HL-60/S4 (cell line): Measurements from ENCODE around the gene CHST8.
"Not testable (repeated sequence)": the region's sequence is repeated elsewhere in the genome, so short reads cannot be mapped to it uniquely, and the experiment has no call there.

ENCODE experiments used
- in situ Hi-C: fragments of 300-500 bp; cut with MboI; formaldehyde crosslinking; loops from 2 replicates; pipeline ENCODE4 v1.14.3; 2022; ENCODE audit warnings: low sequenced_read_pairs

The CHST8 gene, protein sequence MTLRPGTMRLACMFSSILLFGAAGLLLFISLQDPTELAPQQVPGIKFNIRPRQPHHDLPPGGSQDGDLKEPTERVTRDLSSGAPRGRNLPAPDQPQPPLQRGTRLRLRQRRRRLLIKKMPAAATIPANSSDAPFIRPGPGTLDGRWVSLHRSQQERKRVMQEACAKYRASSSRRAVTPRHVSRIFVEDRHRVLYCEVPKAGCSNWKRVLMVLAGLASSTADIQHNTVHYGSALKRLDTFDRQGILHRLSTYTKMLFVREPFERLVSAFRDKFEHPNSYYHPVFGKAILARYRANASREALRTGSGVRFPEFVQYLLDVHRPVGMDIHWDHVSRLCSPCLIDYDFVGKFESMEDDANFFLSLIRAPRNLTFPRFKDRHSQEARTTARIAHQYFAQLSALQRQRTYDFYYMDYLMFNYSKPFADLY

DNA sequence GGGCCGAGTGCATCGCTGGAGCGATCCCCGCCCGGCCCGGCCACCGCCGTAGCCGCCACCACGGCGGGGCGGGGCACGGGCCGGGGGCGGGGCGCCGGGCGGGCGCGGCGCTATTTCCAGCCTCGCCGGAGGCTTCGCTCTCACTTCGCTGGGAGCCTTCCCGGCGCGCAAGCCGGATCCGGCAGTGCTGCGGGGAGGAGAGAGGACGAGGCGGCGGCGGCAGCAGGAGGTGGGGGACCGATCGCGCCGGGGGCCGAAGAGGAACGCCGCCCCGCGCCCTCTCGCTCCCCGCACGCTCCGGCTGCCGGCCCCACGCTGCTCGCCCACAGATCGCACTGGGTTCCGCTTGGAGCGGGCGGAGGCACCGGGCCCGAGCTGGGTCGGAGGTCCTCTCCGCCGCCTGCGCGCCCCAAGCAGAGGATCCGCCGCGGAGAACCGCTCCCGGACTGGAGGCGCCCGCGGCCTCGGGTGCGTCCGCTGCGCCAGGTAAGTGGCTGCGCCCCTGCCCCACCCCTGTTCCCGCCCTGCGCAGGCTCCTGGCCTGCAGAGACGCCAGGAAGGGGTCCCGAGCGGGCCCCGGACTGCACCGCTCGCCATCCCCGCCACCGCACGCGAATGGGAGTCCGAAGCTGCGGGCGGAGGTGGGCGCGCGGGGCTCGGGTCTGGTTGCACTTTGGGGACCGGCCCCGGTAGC lies at the start of gene CHST8:
TSS of gene CHST8 (plus strand) at position 143 of the 694 bp plus-strand sequence. CDS start 67,309 bp downstream, outside the sequence.
- in situ Hi-C loops: no loop called here

DNA sequence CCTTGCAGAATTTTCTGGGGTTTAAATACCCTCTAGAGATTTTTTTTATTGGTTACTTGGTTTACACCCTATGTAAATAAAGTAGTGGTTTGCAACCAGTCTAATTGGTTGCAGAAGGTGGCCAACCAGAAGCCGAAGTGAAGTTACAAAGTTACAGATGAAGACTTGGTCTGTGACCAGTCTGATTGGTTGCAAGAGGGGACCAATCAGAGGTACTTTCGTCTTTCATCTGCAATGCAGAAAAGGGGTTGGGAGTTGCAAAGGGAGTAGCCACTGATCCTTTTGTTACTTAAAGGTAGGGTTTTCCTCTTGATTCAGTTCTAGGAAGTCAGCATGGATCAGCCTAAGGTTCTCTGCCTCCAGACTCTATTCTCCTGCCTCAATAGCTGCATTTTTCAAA lies 48.8 kb upstream of the CHST8 start:
- in situ Hi-C loops: no loop called here

DNA sequence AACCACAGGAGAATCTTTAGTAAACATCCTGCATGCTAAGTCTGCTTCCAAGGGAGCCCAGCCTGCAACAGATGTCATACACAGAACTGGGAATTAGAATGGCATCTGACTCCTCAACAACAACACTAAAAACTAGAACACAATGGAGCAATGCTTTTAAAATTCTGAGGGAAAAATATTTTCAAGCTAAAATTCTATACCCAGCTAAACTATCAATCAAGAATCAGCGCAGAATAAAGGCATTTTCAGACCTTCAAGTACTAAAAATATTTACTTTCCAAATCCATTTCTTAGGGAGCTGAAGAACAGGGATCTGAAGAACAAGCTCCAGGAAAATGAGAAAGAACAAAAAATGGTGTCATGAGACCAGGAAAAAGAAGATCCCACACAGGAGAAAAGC lies 46.9 kb upstream of the CHST8 start:
- in situ Hi-C loops: no loop called here

DNA sequence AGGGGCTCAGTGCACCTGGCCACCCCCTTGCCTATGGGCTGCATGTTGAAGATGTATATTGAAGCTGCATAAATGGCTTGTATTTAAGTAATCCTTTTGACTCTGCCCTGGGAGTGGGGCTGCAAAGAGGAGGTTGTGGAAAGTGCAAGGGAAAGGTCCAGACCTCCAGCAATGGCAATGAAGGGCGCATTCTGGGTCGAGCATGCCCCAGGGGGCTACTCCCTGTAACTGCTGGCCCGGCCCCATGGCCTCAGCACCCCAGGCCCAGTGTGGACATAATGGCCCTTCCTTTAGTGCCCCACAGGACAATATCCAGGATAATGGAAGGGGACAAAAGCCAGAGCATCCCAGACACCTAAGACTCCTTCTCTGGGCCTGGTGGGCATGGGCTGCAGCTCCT lies 43.1 kb upstream of the CHST8 start:
- in situ Hi-C loops: no loop called here

DNA sequence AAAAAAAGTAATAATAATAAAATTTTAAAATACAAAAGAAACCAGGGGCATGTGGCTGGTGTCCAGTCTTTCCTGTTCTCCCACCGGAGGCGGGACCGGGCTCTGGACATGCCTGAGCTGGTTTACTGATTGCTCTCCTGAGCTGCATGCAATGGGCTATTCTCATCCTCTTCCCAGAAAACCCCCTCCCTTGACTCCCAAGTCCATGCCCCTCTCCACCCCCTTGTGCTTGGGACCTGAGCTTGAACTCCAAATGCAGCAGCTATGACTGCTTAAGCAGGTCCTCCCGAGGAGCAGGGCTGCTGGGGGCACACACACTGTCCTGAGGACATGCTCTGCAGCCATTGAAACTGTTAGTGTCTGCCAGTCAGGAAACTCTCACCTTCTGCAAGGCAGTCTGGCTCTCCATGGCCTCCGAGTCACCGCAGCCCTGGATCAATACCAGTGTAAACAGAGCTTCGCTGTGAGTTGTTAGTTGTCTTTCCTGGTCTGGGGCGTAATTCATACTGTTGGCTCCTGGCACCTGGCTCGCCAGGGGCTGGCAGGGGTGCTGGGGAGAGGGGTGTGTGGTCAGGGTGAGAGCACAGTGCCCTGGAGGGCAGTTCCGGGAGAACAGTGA lies 41.6 kb upstream of the CHST8 start:
- in situ Hi-C loops: no loop called here

DNA sequence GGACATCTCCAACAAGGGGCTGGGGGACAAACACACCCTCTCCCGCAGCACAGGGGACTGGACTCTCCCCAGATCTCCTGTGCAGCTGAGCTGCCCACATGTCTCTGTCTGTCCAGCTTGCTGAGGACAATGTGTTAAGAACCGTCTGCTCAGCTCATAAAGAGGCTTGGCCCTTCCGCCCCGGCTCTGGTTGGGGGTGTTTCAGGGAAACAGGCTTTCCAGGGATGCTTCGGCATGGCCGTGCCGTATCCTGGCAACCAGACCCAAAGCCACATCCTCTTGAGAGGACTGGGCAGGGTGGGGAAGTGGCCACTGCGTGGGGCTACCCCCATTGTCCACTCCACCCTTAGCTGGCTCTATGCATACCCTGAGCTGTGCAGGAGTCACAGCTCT lies 41.1 kb upstream of the CHST8 start:
- in situ Hi-C loops: no loop called here

DNA sequence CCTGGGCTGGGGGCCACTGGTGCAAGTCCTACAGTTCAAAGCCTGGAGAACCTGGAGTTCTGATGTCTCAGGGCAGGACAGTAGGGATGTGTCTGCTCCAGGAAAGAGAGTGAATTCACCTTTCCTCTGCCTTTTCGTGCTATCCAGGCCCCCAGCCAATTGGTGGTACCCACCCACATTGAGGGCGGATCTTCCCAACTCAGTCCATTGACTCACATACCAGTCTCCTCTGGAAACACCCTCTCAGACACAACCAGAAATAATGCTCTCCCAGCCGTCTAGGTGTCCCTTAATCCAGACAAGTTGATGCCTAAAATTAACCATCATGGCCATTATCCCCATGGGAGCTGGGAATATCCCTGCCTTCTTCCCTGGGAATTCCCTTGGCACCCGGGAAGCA lies 38.8 kb upstream of the CHST8 start:
- in situ Hi-C loops: no loop called here

DNA sequence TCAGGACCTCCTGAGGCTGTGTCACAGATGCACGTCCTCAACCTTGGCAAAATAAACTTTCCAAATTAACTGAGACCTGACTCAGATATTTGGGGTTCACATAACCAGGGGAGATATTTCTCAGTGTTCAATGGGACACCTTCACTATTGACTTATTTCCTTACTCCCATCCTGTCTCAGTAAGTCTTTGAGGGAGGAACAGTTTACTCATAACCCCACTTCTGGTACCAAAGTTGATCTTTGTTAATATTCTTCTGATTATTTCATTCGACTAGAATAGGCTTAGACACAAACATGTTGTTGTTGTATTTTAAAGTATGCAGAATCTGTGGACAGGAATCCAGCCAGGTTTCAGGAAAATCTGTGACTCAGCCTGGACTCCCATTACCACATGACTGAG lies 34.6 kb upstream of the CHST8 start:
- in situ Hi-C loops: no loop called here

DNA sequence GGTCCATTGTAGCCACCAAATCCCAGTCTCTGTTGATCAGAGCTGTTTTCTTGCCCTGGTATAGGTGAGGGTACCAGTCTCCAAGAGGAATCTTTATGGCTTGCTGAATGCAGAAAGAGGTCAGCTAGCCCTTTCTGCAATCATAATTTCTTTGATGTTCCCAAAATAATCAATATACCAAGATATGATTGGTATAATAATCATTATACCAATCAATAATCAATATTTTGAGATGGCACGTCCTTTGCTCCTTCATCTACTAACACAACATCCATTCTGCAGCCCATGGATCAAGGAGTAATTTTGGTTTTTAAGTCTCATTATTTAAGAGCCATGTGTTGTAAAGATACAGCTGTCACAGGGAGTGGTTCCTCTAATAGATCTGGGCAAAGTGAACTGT lies 31.5 kb upstream of the CHST8 start:
- in situ Hi-C loops: no loop called here

DNA sequence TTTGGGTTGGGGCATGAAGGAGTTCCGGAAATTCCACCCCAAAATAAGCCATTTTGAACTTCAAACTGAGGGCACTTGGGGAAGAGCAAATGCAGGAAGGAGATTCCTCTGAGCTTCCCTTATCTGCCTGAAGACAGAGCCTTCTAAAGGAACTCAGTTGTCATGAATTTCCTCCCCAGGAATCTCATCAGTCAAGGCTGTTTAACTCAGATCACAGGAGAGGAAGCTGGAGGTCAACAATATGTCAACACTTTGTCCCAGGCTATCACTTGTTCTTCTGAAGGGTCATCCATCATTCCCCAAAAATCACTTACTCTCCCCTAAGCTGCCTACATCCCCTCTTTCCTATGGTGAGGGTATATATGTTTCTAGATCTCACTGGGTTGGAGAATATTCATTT lies 26.0 kb upstream of the CHST8 start:
- in situ Hi-C loops: no loop called here

DNA sequence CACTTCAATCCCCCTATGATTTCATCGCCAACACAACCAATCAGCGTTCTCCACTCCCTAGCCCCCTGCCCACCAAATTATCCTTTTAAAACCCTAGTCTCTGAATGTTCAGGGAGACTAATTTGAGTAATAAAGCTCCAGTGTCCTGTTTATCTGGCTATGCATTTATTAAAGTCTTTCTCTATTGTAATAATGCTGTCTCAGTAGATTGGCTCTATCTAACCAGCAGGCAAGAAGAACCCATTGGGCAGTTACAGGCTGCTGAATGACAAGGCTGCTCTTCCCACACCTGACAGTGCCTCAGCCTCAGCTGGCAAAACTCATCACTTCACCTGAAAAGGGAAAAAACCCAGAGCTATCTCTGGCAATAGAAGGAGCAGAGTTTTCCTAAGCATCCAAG lies 20.2 kb upstream of the CHST8 start:
- in situ Hi-C loops: no loop called here

DNA sequence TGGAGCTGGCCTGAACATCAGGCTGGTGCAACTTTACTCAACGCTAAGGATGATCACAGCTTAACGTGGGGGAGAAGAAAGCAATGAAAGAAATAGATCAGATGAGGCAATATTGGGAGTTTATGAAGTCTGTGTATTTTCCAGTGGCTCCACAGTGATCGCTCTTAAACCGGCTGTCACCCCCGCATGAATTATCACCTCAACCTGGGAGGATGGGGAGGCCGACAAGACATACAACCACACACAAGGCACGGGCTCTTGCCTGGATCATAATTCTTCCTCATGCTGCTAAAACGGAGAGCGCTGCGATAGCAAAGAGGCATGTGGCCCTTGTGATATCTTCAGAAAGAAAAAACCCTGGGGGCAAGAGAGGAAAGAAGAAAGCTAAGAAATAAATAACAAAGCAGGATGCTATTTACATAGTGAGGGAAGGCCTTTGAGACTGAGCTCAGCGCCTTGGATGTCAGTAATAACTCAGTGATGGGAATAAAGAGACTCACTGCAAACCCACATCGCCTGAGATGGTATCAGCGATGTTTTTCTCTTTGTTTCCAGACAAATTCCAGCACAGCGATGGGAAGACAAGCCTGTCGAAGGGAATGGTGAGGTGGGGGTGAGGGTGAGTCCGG lies 19.1 kb upstream of the CHST8 start:
- in situ Hi-C loops: no loop called here

DNA sequence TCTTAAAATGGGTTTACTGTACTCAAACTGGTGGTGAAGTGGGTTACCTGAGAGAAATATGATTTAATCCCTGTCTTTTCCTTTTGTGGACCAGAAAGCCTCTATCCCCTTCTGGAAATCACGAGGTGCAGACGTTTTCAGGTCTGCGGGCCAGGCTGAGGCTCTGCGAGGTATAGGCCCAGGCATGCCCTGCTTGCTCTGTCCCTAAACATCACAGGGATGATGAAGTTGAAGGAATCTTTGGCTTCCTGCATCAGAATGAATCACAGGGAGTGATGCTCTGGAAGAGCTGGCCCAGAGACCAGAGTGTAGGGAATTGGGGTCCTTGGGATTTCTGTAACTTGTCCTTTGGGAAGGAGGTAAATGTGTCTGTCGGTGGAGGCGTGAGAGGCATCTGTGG lies 18.4 kb upstream of the CHST8 start:
- in situ Hi-C loops: no loop called here

DNA sequence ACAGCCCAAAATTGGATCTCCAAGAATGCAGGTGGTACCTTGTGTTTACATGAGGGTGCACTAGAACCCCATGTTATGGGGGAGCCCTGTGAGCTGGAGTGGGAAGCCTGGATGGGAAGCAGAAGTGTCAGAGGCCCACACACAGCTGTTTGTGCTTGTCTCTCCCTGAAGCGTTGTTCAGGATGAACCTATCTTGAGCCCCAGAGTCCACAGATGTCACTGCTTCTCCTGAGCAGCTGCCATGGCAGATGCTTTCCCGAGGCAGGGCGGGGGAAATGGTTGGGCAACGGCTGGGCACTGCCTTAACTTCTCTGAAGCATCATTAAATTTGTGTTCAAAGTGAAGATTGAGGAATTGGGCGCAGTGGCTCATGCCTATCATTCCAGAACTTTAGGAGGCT lies 17.1 kb upstream of the CHST8 start:
- in situ Hi-C loops: no loop called here

DNA sequence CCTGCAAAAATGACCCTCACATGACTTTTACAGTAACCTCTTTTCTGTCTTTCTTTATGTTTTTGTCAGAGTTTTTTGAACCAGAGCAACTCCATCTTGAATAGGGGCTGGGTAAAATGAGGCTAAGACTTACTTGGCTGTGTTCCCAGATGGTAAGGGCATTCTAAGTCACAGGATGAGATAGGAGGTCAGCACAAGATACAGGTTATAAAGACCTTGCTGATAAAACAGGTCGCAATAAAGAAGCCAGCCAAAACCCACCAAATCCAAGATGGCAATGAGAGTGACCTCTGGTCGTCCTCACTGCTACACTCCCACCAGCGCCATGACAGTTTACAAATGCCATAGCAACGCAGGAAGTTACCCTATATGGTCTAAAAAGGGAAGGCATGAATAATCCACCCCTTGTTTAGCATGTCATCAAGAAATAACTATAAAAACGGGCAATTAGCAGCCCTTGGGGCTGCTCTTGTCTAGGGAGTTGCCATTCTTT lies 15.9 kb upstream of the CHST8 start:
- in situ Hi-C loops: not testable (repeated sequence)

DNA sequence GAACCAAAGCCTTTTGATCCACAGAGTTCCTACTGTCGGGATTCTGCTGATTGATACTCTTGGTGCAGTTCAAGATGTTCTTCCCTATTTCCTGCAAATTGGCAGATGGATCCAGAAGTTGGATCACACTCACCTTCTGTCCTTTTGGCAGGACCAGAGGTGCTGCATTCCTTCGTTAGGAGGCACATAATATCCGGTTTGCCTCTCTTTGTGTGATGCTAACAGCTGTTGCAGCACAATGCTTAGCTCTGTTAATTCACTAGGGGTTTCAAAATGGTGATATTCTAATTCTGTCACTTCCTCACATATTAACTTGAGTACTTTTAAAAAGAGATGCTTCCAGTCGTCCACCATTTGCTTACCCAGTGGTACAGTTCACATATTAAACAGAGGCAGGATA lies 15.2 kb upstream of the CHST8 start:
- in situ Hi-C loops: no loop called here

DNA sequence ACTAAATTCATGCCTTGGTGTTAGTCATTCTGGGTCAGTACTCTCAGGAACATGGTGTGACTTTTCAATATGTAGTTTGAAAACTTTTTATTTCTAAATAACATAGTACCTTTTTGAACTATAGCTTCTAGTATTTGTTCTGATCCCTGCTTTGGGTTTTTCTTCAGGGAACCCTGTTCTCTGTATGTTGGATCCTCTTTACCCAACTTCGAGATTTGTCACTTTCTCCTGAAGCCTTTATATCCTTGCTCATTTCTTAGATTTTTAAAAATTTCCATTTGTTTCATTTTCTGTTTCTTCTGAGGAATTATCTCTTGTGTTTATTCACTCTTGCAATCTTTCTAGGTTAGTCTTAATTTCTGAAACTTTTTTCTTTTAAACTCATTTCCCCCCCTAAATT lies 12.4 kb upstream of the CHST8 start:
- in situ Hi-C loops: no loop called here

DNA sequence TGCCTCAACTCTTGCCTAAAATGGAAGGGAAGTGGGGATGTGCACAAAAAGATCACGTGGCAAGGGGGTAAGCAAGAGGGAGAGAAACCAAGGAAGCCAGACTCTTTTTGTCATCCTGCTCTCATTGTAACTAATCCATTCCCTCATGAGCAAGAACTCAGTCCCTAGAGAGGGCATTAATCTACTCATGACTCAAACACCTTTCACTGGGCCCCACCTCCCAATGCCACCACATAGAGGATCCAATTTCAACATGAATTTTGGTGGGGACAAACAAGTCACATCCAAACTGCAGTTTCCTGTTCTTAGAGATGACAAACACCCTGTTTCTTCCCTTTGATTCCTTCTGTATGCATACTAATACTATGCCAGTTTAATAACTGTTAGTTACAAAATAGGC lies 11.2 kb upstream of the CHST8 start:
- in situ Hi-C loops: no loop called here

DNA sequence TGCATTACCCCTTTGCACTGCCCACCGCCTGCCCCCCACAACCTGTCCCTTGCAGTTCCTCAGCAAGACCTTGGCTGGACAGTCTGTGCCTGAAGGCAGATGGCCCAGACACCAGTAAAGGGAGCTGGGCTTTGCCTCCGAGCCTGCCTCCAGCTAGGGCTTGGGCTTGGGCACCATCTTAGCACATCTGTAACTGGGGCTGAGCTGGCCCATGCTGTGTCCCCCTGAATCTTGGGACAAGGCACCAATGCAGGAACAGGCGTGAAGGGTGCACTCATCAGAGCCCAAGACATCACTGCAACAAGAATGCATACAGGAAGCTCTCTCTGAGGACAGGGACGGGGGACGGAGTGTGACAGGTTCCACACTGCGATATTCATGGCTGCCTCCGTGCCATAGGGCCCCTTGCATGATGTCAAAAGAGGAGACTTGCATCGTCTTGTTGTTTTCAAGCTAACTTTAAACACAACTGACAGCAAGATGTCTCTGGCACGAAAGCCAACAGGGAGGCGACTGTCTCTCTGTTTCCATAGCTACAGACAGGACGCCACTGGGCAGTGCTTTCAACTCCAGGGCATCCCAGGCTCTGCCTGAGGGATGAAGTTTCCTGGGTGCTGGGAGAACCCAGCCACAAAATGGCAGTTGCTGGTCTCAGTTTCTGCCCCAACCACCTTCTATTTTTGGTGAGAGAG lies 8.7 kb upstream of the CHST8 start:
- in situ Hi-C loops: no loop called here

DNA sequence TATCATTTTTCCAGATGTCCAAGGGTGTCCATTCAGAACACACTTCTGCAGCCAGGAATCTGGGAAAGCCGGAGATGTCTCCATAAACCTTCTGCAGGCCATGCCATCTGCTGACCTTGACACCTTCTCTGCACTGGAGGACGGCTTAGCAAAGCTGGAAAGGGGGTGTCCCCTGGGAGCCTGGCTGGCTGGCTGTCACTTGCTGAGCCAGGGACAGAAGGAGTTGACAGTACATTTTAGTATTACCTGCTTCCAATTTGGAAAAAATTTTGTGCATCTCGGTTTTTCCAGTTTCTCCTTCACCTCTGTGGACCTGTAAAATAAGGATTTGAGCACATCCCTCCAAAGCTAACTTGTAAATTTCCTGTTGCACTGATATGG lies 8.1 kb upstream of the CHST8 start:
- in situ Hi-C loops: no loop called here

DNA sequence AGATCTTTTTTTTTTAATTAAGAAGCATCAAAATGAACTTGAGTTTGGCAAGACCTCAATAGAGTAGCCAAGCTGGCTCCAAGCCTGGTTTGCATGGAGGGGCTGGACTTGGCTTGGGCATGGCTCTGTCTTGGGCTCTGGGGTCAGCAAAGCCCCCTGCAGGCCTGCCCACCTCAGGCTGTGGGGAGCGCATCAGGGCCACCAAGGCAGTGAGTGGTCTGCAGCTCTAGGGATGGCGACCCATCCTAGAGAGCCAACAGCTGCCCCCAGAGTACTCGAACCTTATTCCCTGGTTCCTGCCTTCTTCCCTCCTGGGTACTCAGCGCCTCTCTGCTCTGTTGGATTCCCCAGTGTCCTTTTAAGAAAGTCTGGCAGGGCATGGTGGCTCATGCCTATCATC lies 5.4 kb upstream of the CHST8 start:
- in situ Hi-C loops: no loop called here
